Mesendoderm (in vitro differentiated cells): ENCODE data around the gene OSBPL8.

Source experiments
- DNase-seq: peaks from one replicate; pipeline ENCODE4 v3.0.0; 2013
- H2AK5ac ChIP-seq: 2 replicates; pipeline ENCODE4 v1.6.1; 2013; ENCODE audit warnings: low read length, inconsistent platforms
- H2BK120ac ChIP-seq: 2 replicates; pipeline ENCODE4 v1.6.1; 2013; ENCODE audit warnings: low read depth, mild to moderate bottlenecking, low read length, moderate library complexity, mixed read lengths
- H2BK15ac ChIP-seq: replicated peaks from 2 replicates; pipeline ENCODE4 v1.6.1; 2013; ENCODE audit warnings: low read depth, mild to moderate bottlenecking, moderate library complexity
- H2BK5ac ChIP-seq: 2 replicates; pipeline ENCODE4 v1.6.1; 2013; ENCODE audit warnings: low read length, inconsistent platforms
- H3K18ac ChIP-seq: 2 replicates; pipeline ENCODE4 v1.6.1; 2013; ENCODE audit warnings: mild to moderate bottlenecking, low read length, mixed read lengths
- H3K23ac ChIP-seq: one replicate; pipeline ENCODE4 v1.6.1; 2013; ENCODE audit warnings: low read length
- H3K27ac ChIP-seq: 2 replicates; pipeline ENCODE4 v1.5.1; 2013; ENCODE audit warnings: low read depth, mild to moderate bottlenecking, inconsistent platforms, low read length, moderate library complexity
- H3K27me3 ChIP-seq: 2 replicates; pipeline ENCODE4 v1.6.1; 2013; ENCODE audit warnings: low read length, control low read depth, mild to moderate bottlenecking, inconsistent platforms; ENCODE audit not compliant: insufficient read depth, poor library complexity
- H3K36me3 ChIP-seq: 2 replicates; pipeline ENCODE4 v1.6.1; 2013; ENCODE audit warnings: low read length, inconsistent platforms; ENCODE audit not compliant: control insufficient read depth, insufficient read depth
- H3K4ac ChIP-seq: one replicate; pipeline ENCODE4 v1.6.1; 2013; ENCODE audit warnings: low read depth, mild to moderate bottlenecking, low read length, moderate library complexity
- H3K4me1 ChIP-seq: 2 replicates; pipeline ENCODE4 v1.6.1; 2013; ENCODE audit warnings: low read depth, low read length, inconsistent platforms; ENCODE audit not compliant: control insufficient read depth
- H3K4me2 ChIP-seq: 2 replicates; pipeline ENCODE4 v1.6.1; 2013; ENCODE audit warnings: low read length
- H3K4me3 ChIP-seq: 2 replicates; pipeline ENCODE4 v1.5.1; 2013; ENCODE audit warnings: mild to moderate bottlenecking, low read length
- H3K56ac ChIP-seq: one replicate; pipeline ENCODE4 v1.6.1; 2013; ENCODE audit warnings: low read length
- H3K79me1 ChIP-seq: 2 replicates; pipeline ENCODE4 v1.6.1; 2013; ENCODE audit warnings: low read length, inconsistent platforms
- H3K79me2 ChIP-seq: 2 replicates; pipeline ENCODE4 v1.6.1; 2013; ENCODE audit warnings: mild to moderate bottlenecking, low read length; ENCODE audit not compliant: control insufficient read depth, insufficient read depth
- H3K9ac ChIP-seq: 2 replicates; pipeline ENCODE4 v1.6.1; 2013; ENCODE audit warnings: low read length, inconsistent platforms
- H4K5ac ChIP-seq: one replicate; pipeline ENCODE4 v1.6.1; 2013; ENCODE audit warnings: low read length
- H4K8ac ChIP-seq: one replicate; pipeline ENCODE4 v1.6.1; 2013; ENCODE audit warnings: low read depth, mild to moderate bottlenecking, control low read depth, low read length, moderate library complexity
- WGBS: extraction: QIAGEN DNeasy Blood & Tissue Kit; methylation state at CpG from one replicate; pipeline ENCODE4 v1.1.7; 2013; ENCODE audit warnings: low lambda C conversion rate, missing lambda C conversion rate; ENCODE audit not compliant: insufficient coverage; ENCODE audit errors: extremely low coverage; 5-methylcytosine and 5-hydroxymethylcytosine counted together

OSBPL8 gene

GRCh38 chr12:76588881-76589565 is 29.5 kb upstream of the OSBPL8 start:
- no peak overlapping the region for H3K9ac ChIP-seq
- no peaks in the 10 kb centered on the region for H3K27me3 ChIP-seq
- no peak overlapping the region for H4K8ac ChIP-seq
- H4K5ac ChIP-seq: no peak overlapping the region
- H3K4me1 ChIP-seq: no peaks in the 10 kb centered on the region
- no peak overlapping the region for H3K23ac ChIP-seq
- H3K79me2 ChIP-seq: no peaks in the 10 kb centered on the region
- H3K79me1 ChIP-seq: no peaks in the 10 kb centered on the region
- no peak overlapping the region for H3K4me2 ChIP-seq
- no peaks in the 10 kb centered on the region for H3K36me3 ChIP-seq
- no peak overlapping the region for H3K27ac ChIP-seq
- H3K4ac ChIP-seq: no peak overlapping the region
- H2BK5ac ChIP-seq: no peak overlapping the region
- DNase-seq: no peak
- no peak overlapping the region for H2AK5ac ChIP-seq
- H3K56ac ChIP-seq: no peak overlapping the region
- H2BK15ac ChIP-seq: no peak overlapping the region
- H3K18ac ChIP-seq: no peak overlapping the region
- no peak overlapping the region for H2BK120ac ChIP-seq
- H3K4me3 ChIP-seq: no peak overlapping the region

- no peak for DNase-seq
- no CpG with 5 or more reads among the region's 3 CpGs for WGBS
- H3K27ac ChIP-seq: no peak overlapping the region
Measured at GRCh38 chr12:76587428-76588178, 28.0 kb upstream of the OSBPL8 start.

GRCh38 chr12:76586764-76587395 is 27.3 kb upstream of the OSBPL8 start:
- Histone ChIP-seq H4K5ac (no peak overlapping the region), H3K4me3 (no peak overlapping the region), H3K56ac (no peak overlapping the region), H2BK120ac (no peak overlapping the region), H3K79me2 (no peaks in the 10 kb centered on the region), H3K23ac (no peak overlapping the region), H3K36me3 (no peaks in the 10 kb centered on the region), H2BK15ac (no peak overlapping the region), H3K18ac (no peak overlapping the region), H3K27me3 (no peaks in the 10 kb centered on the region), H3K4ac (no peak overlapping the region), H2BK5ac (no peak overlapping the region), H3K27ac (no peak overlapping the region), H2AK5ac (no peak overlapping the region), H3K4me2 (no peak overlapping the region), H3K4me1 (no peaks in the 10 kb centered on the region), H3K79me1 (no peaks in the 10 kb centered on the region), H4K8ac (no peak overlapping the region), H3K9ac (no peak overlapping the region)
- no CpG with 5 or more reads among the region's 3 CpGs for whole genome bisulfite sequencing
- peak; percentile 45 for DNase-seq

More at GRCh38 chr12:76587428-76588178, 28.0 kb upstream of the OSBPL8 start:
- no peak overlapping the region for H3K18ac ChIP-seq
- no peak overlapping the region for H2AK5ac ChIP-seq
- no peak overlapping the region for H4K5ac ChIP-seq
- no peak overlapping the region for H3K23ac ChIP-seq
- no peak overlapping the region for H2BK120ac ChIP-seq
- no peak overlapping the region for H2BK15ac ChIP-seq
- no peak overlapping the region for H3K9ac ChIP-seq
- no peak overlapping the region for H4K8ac ChIP-seq
- H3K4me3 ChIP-seq: no peak overlapping the region
- no peak overlapping the region for H3K4ac ChIP-seq
- H3K79me2 ChIP-seq: no peaks in the 10 kb centered on the region
- no peak overlapping the region for H2BK5ac ChIP-seq
- H3K4me1 ChIP-seq: no peaks in the 10 kb centered on the region
- H3K4me2 ChIP-seq: no peak overlapping the region
- no peaks in the 10 kb centered on the region for H3K36me3 ChIP-seq
- H3K27me3 ChIP-seq: no peaks in the 10 kb centered on the region
- H3K79me1 ChIP-seq: no peaks in the 10 kb centered on the region
- H3K56ac ChIP-seq: no peak overlapping the region

- no peak overlapping the region for H3K4me2 ChIP-seq
- no peaks in the 10 kb centered on the region for H3K4me1 ChIP-seq
- no peak overlapping the region for H4K5ac ChIP-seq
- no CpG with 5 or more reads among the region's 3 CpGs for WGBS
- no peaks in the 10 kb centered on the region for H3K79me2 ChIP-seq
- H3K79me1 ChIP-seq: no peaks in the 10 kb centered on the region
- H3K4me3 ChIP-seq: no peak overlapping the region
- H2BK15ac ChIP-seq: no peak overlapping the region
- DNase-seq: no peak
- no peaks in the 10 kb centered on the region for H3K36me3 ChIP-seq
- no peak overlapping the region for H3K56ac ChIP-seq
- no peak overlapping the region for H4K8ac ChIP-seq
- no peak overlapping the region for H3K18ac ChIP-seq
- no peak overlapping the region for H2AK5ac ChIP-seq
- no peak overlapping the region for H3K9ac ChIP-seq
- no peak overlapping the region for H2BK120ac ChIP-seq
- no peak overlapping the region for H3K27ac ChIP-seq
- H3K4ac ChIP-seq: no peak overlapping the region
- no peak overlapping the region for H3K23ac ChIP-seq
- H2BK5ac ChIP-seq: no peak overlapping the region
- H3K27me3 ChIP-seq: no peaks in the 10 kb centered on the region
Measured at GRCh38 chr12:76583301-76583700, 23.7 kb upstream of the OSBPL8 start.

- no peak for DNase-seq
- Histone ChIP-seq H2AK5ac (no peak overlapping the region), H3K18ac (no peak overlapping the region), H3K56ac (no peak overlapping the region), H3K4me2 (no peak overlapping the region), H3K27ac (no peak overlapping the region), H2BK15ac (no peak overlapping the region), H4K5ac (no peak overlapping the region), H3K4ac (no peak overlapping the region), H3K79me1 (no peaks in the 10 kb centered on the region), H3K9ac (no peak overlapping the region), H2BK5ac (no peak overlapping the region), H3K79me2 (no peaks in the 10 kb centered on the region), H4K8ac (no peak overlapping the region), H2BK120ac (no peak overlapping the region), H3K27me3 (no peaks in the 10 kb centered on the region), H3K4me3 (no peak overlapping the region), H3K4me1 (no peaks in the 10 kb centered on the region), H3K36me3 (no peaks in the 10 kb centered on the region), H3K23ac (no peak overlapping the region)
- no CpG with 5 or more reads among the region's 1 CpG for WGBS
Measured at GRCh38 chr12:76573840-76574373, 14.3 kb upstream of the OSBPL8 start.
